ENCODE data around the gene TBC1D20.

GRCh38 chr20:479487-479886 lies 17.2 kb upstream of the TBC1D20 start:
- TF ChIP-seq, protein P1, sequence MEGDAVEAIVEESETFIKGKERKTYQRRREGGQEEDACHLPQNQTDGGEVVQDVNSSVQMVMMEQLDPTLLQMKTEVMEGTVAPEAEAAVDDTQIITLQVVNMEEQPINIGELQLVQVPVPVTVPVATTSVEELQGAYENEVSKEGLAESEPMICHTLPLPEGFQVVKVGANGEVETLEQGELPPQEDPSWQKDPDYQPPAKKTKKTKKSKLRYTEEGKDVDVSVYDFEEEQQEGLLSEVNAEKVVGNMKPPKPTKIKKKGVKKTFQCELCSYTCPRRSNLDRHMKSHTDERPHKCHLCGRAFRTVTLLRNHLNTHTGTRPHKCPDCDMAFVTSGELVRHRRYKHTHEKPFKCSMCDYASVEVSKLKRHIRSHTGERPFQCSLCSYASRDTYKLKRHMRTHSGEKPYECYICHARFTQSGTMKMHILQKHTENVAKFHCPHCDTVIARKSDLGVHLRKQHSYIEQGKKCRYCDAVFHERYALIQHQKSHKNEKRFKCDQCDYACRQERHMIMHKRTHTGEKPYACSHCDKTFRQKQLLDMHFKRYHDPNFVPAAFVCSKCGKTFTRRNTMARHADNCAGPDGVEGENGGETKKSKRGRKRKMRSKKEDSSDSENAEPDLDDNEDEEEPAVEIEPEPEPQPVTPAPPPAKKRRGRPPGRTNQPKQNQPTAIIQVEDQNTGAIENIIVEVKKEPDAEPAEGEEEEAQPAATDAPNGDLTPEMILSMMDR (IDR thresholded peaks at IDR 0.05; ENCODE audit: insufficient read depth, low read depth, low read length) = no peak
- TF ChIP-seq EZH2 (IDR thresholded peaks at IDR 0.05; ENCODE audit: insufficient read depth, low read length) = no peak

Data from astrocyte (in vitro differentiated cells and primary cell).